Type B pancreatic cell (in vitro differentiated cells): ENCODE data around the gene PCTP. TPM values are rescaled to one million over a fixed set of nuclear protein-coding genes. Genes with fewer than 3 reads are reported as not detected.

Experiments
- DNase-seq: peaks from one replicate; pipeline ENCODE4 v3.0.0; 2021; ENCODE audit warnings: mixed read lengths; ENCODE audit not compliant: unreplicated experiment; ENCODE audit errors: extremely low spot score
- H3K27ac Mint-ChIP-seq: 2 replicates; pipeline ENCODE4 v1.8.0; 2021; ENCODE audit warnings: mild to moderate bottlenecking, mixed read lengths
- H3K27me3 Mint-ChIP-seq: 2 replicates; pipeline ENCODE4 v1.8.0; 2021; ENCODE audit warnings: mixed read lengths
- H3K36me3 Mint-ChIP-seq: 2 replicates; pipeline ENCODE4 v1.8.0; 2021; ENCODE audit warnings: mixed read lengths
- H3K4me1 Mint-ChIP-seq: one replicate; pipeline ENCODE4 v1.8.0; 2021; ENCODE audit warnings: mixed read lengths; ENCODE audit not compliant: unreplicated experiment
- H3K4me3 Mint-ChIP-seq: 2 replicates; pipeline ENCODE4 v1.8.0; 2021; ENCODE audit warnings: mild to moderate bottlenecking, mixed read lengths
- H3K9me3 Mint-ChIP-seq: 2 replicates; pipeline ENCODE4 v1.8.0; 2021; ENCODE audit warnings: mixed read lengths
- total RNA-seq: library from RNA; stranded (reverse); gene quantifications from 2 replicates; pipeline ENCODE4 v1.2.1, GENCODE V29; 2021; ENCODE audit warnings: low replicate concordance
- TF ChIP-seq, protein P1 (sequence below): fragments of 200-600 bp; sonication (generic); conservative IDR thresholded peaks from 2 replicates; pipeline ENCODE4 v1.5.0; 2021; ENCODE audit warnings: antibody characterized with exemption, mild to moderate bottlenecking

The PCTP gene
- total RNA-seq, 1 donor from 2014 or later: 22.1 TPM

- Mint-ChIP-seq H3K27ac (no peak overlapping the region), H3K4me1 (peaks cover 26% of the 10 kb centered on the region), H3K9me3 (no peaks in the 10 kb centered on the region), H3K36me3 (no peaks in the 10 kb centered on the region), H3K4me3 (no peak overlapping the region), H3K27me3 (peaks cover 3% of the 10 kb centered on the region)
- DNase-seq: no peak
- TF ChIP-seq, protein P1, sequence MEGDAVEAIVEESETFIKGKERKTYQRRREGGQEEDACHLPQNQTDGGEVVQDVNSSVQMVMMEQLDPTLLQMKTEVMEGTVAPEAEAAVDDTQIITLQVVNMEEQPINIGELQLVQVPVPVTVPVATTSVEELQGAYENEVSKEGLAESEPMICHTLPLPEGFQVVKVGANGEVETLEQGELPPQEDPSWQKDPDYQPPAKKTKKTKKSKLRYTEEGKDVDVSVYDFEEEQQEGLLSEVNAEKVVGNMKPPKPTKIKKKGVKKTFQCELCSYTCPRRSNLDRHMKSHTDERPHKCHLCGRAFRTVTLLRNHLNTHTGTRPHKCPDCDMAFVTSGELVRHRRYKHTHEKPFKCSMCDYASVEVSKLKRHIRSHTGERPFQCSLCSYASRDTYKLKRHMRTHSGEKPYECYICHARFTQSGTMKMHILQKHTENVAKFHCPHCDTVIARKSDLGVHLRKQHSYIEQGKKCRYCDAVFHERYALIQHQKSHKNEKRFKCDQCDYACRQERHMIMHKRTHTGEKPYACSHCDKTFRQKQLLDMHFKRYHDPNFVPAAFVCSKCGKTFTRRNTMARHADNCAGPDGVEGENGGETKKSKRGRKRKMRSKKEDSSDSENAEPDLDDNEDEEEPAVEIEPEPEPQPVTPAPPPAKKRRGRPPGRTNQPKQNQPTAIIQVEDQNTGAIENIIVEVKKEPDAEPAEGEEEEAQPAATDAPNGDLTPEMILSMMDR: no peak
These were observed 33.4 kb upstream of the PCTP start for GRCh38 chr17:55717432-55717831.

DNA sequence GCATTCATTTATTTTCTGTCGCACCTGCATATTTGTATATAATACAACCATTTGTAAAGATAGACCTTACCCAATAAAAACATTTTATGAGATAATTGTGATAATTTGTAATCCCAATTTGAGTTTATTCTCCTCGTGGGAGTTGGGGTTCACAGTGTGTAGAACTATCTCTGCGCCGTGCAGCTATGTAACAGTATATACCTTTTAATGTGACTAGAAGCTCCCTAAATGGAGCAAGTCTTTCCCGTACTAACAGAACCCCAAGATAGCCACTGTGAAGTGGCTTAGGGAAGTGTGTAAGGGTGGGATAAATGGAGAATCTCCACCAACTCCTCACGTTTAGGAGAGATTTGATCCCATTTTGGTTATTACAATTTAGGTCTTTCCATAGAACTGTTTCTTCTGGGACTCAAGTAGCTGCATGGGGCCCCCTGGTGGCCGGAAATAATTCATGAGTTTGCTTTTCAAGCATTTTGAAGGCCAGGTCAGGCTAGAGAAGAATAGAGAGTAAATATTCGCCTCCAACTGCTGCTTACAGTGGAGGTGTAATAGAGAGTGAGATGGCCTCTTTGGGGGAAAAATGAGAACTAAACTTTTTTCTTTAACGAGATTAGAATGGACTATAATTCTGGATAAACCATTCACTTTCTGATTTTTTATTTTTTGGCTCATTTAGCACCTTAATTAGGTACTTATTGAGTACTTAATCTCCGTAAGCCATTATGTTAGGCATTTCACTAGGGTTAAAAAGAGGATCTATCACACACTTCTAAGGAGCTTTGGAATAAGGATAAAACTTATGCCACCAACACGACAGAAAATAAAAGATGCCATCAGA lies 32.7 kb upstream of the PCTP start:
- DNase-seq: peak; percentile 76
- H3K4me1 Mint-ChIP-seq: peaks cover 33% of the 10 kb centered on the region
- no peak overlapping the region for H3K27ac Mint-ChIP-seq
- peaks cover 9% of the 10 kb centered on the region for H3K27me3 Mint-ChIP-seq
- no peaks in the 10 kb centered on the region for H3K36me3 Mint-ChIP-seq
- TF ChIP-seq, protein P1: peak; percentile 88
- H3K9me3 Mint-ChIP-seq: no peaks in the 10 kb centered on the region
- H3K4me3 Mint-ChIP-seq: no peak overlapping the region

DNA sequence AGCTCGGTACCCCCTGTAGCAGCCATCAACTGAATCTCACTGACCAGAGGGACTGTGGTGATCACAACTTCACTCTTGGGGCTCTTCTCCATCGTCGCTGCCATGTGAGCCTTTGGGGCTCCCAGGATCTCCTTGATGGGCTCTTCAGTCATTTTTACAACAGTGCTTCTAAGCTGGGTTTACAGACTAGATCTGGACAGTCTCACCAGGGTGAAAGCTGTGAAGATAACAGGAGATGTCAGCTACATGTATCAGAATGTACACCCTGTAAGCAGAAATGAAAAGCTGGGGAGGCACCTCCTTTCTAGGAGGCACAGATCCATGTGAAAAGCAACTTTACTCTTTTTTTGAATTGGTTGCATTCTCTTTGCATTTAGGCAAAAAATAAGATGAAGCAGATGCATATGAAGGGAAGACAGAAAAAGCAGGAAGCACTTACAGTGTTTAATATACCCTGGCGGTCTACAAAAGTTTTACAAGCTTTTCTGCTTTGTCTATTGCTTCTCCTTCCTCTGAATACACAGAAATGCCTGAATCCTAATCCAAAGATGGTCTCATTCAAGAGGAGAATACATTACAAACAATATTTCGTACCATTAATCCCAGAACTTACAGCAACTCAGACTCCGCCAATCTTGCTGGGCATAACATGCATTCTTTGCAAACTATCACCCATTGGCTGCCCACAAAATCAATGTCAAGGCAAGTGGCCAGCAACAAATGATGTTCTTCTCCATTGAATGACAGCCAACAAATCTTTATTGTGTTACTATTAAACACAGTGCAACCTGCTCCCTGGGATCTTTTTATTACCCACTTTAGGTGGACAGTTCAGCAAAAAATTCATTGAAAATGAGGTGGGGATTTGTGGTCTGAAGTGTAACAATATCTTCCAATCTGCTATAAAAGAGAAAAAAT lies 29.7 kb upstream of the PCTP start:
- Mint-ChIP-seq H3K9me3 (no peaks in the 10 kb centered on the region), H3K4me1 (peaks cover 43% of the 10 kb centered on the region), H3K4me3 (peak overlapping the region; percentile 74), H3K27me3 (peaks cover 16% of the 10 kb centered on the region), H3K36me3 (no peaks in the 10 kb centered on the region), H3K27ac (no peak overlapping the region)
- no peak for DNase-seq
- TF ChIP-seq, protein P1: no peak

- no peak for DNase-seq
- peaks cover 16% of the 10 kb centered on the region for H3K27me3 Mint-ChIP-seq
- H3K27ac Mint-ChIP-seq: peak overlapping the region; percentile 52
- peak overlapping the region; percentile 83 for H3K4me3 Mint-ChIP-seq
- no peaks in the 10 kb centered on the region for H3K9me3 Mint-ChIP-seq
- peaks cover 52% of the 10 kb centered on the region for H3K4me1 Mint-ChIP-seq
- no peaks in the 10 kb centered on the region for H3K36me3 Mint-ChIP-seq
- TF ChIP-seq, protein P1: no peak
These were observed 28.7 kb upstream of the PCTP start for GRCh38 chr17:55722016-55722736.

DNA sequence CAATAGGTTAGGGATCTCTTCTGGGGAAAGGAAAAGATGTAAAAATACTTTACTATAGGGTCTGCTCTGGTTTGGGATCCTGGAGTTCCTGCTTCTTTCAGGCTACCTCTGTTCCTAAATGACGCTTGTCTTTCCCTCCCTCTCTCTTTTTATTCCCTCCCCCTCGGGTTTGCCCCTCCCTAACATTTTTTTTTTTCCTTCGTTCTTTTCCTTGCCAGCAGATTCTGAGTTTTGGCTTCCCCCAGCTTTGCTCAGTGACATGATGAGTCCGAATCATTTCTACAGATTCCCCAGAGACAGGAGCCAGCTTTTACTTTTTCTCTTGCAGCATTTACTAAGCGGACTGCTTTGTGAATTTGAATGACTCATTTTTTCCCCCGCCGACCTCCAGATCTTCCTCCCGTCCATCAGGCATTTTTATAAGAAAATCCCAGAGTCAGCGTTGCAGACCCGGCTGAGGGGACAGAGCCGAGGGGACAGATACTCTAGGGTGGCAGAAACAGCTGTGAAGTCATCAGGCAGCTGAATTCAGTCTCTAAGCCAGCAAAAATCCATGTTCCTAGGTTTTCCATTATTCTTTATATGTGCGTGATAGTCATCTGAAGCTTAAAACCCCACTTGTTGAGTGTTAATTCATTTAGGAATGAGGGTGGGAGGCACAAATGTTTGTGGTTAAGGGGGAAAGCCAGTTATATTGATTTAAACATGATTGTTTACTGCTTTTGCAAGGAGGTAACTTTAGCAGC lies 27.9 kb upstream of the PCTP start, which contains the start of gene TMEM100:
Gene TMEM100, minus strand, starts transcription at position 123 of the 746 bp plus-strand sequence. CDS start 1,794 bp downstream, outside the sequence.
- no peak for DNase-seq
- no peaks in the 10 kb centered on the region for H3K9me3 Mint-ChIP-seq
- peaks cover 60% of the 10 kb centered on the region for H3K4me1 Mint-ChIP-seq
- H3K27ac Mint-ChIP-seq: peak within 1 kb of the TSS; percentile 52
- TF ChIP-seq, protein P1: no peak
- H3K27me3 Mint-ChIP-seq: peaks cover 16% of the 10 kb centered on the region
- H3K36me3 Mint-ChIP-seq: no peaks in the 10 kb centered on the region
- peak within 1 kb of the TSS; percentile 83 for H3K4me3 Mint-ChIP-seq
